T-helper 22 cell (primary cell): ENCODE data around the gene FANCM.

ENCODE experiments used
- DNase-seq: peaks from one replicate; pipeline ENCODE4 v3.0.0-alpha.2; 2020; ENCODE audit warnings: low read depth

FANCM gene, protein sequence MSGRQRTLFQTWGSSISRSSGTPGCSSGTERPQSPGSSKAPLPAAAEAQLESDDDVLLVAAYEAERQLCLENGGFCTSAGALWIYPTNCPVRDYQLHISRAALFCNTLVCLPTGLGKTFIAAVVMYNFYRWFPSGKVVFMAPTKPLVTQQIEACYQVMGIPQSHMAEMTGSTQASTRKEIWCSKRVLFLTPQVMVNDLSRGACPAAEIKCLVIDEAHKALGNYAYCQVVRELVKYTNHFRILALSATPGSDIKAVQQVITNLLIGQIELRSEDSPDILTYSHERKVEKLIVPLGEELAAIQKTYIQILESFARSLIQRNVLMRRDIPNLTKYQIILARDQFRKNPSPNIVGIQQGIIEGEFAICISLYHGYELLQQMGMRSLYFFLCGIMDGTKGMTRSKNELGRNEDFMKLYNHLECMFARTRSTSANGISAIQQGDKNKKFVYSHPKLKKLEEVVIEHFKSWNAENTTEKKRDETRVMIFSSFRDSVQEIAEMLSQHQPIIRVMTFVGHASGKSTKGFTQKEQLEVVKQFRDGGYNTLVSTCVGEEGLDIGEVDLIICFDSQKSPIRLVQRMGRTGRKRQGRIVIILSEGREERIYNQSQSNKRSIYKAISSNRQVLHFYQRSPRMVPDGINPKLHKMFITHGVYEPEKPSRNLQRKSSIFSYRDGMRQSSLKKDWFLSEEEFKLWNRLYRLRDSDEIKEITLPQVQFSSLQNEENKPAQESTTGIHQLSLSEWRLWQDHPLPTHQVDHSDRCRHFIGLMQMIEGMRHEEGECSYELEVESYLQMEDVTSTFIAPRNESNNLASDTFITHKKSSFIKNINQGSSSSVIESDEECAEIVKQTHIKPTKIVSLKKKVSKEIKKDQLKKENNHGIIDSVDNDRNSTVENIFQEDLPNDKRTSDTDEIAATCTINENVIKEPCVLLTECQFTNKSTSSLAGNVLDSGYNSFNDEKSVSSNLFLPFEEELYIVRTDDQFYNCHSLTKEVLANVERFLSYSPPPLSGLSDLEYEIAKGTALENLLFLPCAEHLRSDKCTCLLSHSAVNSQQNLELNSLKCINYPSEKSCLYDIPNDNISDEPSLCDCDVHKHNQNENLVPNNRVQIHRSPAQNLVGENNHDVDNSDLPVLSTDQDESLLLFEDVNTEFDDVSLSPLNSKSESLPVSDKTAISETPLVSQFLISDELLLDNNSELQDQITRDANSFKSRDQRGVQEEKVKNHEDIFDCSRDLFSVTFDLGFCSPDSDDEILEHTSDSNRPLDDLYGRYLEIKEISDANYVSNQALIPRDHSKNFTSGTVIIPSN (N-terminal part only)

DNA sequence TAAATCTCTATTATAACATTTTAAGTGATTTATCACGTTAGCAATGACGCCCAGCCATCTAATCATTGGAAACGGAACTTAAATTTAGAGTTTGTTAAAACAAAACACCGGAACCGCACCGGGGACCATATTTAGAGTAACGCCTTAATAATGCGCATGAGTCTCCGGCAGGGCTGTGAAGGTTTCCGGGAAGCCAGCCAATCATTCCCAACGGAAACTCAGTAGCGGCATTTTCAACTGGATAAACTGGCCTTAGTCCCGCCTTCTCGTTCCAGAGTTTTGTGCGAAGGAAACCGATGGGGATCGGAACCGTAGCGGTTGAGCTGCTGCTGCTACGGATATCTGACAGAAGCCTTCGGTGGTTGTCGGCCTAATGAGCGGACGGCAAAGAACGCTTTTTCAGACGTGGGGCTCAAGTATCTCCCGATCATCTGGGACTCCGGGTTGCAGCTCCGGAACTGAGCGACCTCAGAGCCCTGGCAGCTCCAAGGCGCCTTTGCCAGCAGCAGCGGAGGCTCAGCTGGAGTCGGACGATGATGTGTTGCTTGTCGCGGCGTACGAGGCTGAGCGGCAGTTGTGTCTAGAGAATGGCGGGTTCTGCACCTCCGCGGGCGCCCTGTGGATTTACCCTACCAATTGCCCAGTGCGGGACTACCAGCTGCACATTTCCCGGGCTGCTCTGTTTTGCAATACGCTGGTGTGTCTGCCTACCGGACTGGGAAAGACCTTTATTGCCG lies at the start of gene FANCM:
Gene FANCM, plus strand, starts transcription at position 272 of the 737 bp plus-strand sequence. Its CDS starts 102 bp downstream, at position 374.
- peak; percentile 82 for DNase-seq

DNA sequence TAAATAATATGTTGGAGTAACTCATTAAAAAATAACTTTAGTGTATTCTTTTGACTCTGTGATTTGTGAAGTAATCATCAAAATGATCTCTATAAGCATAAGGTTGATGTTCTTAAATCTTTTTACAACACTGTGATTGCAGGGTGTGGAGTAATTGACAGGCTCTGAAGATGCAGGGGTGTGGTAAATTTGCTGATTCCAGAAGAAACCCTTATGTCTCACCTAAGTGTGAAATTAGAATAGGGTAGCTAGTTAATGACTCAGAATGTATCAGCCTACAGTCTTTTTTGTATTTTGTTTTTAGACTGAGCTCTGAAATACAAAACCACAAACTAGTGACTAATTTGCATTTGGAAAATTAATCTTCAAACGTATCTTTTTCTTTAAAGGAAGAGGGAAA lies 45.9 kb upstream of the FANCM start:
- DNase-seq, result no peak

DNA sequence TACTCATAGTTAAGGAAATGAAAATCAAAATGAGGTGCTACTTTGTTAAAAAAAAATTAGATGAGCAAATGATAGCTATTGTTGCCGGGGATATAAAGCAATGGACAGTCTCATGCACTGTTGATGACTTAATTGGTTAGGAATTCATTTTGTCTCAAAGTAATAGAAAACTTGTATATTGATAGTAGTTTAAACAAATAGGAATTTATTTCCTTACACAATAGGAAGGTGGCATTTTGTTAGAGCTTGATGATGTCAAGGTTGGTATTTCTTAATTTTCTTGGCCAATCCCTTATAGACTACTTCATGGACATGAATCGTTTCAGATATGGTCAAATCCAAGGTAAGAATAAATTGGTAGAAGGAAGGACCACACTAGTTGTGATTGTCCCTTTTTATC lies 44.0 kb upstream of the FANCM start:
- no peak for DNase-seq

DNA sequence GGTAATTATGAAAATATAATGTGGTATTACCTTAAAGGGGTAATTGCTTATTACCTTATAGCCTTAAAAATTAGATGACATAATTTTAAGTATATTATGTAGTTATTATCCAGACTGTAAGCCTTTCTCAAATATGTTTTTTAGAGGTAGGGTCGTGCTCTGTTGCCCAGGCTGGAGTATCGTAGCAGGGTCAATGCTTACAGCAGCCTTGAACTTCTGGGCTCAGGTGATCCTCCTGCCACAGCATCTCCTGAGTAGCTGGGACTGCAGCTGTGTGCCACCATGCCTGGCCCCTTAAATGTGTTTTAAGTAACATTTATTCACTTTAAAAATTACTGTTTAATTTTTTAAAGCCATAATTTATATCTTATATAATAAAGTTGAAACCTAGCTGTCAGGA lies 41.5 kb upstream of the FANCM start:
- DNase-seq, result no peak

DNA sequence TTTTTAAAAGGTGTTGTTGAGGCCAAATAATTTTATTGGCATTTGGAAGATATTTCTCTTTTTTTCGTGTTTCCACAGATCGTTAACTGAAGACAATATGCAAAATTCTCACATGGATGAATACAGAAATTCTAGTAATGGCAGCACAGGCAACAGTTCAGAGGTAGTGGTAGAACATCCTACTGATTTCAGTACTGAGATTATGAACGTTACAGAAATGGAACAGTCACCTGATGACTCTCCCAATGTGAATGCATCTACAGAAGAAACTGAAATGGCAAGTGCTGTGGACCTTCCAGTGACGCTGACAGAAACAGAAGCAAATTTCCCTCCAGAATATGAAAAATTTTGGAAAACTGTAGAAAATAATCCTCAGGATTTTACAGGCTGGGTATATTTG lies 40.6 kb upstream of the FANCM start:
- DNase-seq, result no peak

DNA sequence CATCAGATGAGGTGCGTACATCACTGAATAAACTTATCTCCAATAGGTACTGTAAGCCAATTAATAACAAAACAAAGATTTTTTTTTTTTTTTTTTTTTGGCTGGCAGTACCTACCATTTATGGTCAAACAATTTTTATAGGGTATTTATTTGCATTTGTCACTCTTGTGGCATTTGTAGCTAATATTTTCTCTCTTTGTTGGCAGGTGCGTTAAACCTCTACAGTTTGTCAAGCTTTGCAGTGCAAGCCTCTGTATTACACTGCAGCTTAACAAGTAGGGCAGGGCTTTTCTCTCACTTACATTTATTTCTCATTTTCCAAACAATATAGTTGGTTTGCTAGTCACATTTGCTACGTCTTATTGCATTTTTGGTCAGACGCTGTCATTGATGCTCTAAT lies 39.5 kb upstream of the FANCM start:
- DNase-seq, result no peak

DNA sequence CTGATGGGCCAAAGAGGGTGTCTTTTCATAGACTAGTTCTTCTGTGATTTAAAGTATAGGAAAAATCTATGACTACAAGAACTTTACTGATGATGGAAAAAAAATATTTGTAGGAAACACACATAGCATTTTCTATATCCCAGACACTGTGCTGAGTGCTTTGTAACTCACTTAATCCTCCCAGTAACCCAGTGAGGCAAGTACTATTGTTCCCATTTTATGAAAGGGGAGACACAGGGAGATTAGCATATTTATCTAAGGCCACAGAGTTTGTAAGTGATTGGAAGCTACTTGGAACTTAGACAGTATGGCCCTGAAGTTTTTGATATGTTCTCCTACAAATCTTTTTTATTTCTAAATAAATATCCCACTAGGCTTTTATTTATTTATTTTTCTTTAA lies 31.9 kb upstream of the FANCM start:
- DNase-seq, result no peak

DNA sequence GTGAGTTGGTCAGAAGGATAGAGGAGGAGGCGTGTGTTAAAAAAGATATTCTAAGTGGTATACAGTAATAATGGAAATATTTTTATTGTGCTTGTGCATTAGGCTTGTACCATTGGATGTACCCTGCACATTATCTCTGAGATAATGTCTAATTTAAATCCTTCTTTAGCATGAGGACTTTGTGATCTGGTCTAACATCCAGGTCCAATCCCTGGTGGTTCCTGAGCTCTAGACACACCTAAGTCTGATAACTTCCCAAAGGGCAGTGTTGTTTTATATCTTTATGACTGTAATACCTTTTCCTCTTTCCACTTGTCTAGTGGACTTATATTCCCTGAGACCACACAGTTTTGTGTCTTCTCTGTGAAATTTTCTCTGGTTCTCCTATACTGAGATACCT lies 31.2 kb upstream of the FANCM start:
- no peak for DNase-seq

DNA sequence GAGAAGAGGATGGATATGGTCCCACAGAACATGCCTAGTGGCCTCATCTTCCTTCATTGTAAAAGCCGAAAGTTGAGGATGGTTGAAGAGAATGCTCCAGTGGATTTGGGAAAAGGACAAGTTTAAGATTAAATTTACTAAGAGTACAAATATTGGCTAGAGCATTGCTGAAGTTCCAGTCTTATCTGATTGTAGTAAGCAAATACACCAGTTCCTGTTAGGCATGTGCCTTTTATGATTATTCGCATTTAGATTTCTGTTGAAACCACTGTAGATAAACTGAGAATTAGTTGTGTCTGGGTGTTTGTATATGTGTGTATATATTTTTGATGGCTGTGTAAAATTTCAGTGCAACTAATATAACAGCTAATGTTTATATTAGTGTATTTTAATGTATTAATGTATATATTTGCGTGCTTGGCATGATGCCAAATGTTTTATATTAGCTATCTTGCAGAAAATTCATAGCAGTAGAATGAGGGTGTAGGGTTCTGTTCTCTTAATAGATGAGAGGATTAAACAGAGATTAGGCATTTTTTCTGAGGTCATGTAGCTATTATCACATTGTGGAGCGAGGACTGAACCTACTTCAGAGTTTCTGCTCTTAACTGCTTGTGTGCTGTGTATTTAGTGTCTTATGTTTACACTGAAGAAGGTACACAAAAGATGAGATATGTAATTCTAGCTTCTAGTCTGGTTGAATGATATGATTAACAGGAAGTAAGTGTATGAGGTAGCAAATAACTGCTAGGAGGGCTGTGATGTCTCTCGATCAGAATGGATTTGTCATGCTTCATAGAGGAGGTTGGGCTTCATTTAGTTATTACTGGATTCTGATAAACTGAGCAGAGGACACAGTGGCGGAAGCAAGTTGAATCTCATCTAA lies 22.6 kb upstream of the FANCM start:
- no peak for DNase-seq

DNA sequence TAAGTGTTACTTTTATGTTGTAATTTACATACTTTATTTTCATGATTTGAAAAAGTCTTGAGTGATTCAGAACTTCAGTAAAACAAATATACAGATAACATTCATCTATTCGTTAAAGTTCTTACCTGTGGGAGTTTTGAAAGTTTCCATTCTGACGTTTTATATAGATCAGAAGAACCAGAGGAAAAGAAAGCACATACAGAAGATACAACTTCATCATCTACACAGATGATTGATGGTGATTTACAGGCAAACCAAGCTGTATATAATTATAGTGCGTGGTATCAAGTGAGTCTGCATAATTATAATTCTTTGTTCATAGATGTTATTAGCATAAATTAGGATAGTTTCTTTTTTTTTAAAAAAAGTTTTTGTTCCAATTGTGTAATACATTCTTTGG lies 21.4 kb upstream of the FANCM start:
- no peak for DNase-seq

DNA sequence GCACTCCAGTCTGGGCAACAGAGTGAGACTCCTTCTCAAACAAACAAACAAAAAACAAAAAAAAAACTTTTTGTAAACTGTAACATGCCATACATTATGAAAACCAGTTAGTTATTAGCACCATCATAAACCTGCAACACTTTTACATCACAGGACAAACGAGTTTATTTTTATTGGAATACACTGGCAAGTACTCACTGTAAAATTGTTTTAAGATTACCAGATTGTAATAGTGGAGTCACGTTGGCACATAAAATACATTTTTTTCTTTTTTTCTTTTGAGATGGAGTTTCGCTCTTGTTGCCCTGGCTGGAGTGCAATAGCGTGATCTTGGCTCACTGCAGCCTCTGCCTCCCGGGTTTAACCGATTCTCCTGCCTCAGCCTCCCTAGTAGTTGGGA lies 17.1 kb upstream of the FANCM start:
- DNase-seq, result no peak

DNA sequence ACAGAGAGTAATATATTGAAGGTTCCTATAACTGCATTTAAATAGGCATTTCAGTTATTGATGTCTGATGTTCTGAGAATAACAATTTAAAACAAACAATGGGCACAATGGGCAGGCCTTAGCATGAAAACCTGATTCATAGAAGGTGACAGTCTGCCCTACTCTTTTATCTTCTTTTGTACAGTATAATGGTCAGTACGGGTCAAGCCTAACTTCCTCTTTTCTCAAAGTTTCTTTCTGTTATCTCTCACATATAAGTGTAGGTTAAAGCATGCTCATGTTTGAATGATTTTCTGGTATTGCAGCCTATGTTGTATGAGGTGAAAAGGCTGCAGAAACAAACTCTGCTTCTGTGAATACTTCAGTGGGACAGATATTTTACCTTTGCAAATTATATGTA lies 15.6 kb upstream of the FANCM start:
- no peak for DNase-seq

DNA sequence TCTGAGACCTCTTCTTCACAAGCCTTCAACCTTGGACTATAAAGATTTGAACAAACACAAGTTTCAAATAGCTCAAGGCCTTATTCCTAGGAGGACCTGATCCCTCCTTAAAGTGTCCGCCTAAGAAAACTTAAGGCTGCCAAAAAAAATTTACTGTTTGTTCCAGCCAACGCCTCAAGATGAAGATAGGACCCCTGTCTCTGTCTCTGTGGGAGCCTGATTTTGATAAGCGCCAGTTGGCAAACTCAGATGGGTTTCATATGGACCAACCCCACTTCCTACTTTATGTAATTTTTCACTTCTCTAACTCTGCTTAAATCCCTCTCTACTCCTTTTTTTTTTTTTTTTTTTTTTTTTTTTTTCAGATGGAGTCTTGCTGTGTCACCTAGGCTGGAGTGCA lies 12.5 kb upstream of the FANCM start:
- DNase-seq, result no peak

DNA sequence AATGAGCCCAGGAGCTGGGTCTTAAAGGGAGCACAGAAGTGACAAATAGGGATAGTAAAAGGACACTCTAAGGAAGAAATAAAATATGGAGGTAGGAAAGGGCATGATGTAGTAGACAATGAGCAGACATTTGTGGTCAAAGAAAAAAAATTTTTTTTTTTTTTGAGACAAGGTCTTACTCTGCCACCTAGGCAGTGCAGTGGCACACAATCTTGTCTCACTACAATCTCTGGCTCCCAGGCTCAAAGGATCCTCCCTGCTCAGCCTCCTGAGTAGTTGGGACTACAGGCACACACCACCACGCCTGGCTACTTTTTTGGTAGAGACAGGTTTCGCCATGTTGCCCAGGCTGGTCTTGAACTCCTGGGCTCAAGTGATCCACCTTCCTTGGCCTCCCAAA lies 10.0 kb upstream of the FANCM start:
- no peak for DNase-seq

DNA sequence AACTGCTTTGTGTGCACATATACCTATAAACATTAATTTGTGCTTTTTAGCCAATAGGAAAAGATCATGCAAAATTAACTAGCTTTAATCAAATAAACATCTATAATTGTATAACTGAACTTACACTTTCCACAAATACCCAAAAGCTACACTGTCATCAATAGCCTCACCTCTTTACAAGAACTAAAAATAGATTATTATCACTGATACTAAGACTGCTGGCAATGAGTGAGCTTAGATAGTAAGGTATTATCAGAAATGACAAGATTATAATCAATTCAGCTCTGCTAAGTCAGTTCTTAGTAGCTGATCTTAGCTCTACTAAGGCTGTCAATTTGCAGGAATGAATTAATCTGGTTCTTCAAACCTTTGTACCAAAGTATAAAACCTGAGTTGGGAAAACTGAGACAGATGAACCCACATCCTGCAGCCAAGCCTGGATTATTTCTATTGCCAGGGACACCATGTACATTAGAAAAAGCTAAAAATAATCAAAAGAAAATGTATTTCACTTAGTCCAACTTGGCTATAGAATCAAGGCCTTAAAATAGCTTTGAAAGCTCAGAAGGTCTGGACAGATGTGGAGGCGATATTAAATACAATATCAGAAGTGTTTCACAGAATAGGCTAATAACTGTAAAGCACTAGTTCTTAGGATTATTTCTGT lies 6.6 kb upstream of the FANCM start:
- no peak for DNase-seq

DNA sequence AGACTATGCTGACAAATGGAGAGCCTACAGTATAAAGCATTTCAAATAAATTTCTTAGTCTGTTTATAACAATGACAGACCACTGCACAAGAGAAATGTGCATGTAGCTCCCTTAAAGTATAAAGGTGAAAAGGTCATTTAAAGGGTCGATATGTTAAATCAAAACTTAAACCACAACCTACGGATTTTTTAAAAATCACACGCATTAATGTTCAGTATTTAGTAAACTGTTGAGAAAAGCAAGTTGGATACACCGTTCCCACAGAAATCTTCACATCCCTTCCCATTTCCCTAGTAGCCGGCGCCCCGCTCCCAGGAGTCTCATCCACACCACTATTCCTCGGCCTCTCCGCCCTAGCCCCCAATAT lies 2.1 kb upstream of the FANCM start:
- no peak for DNase-seq

DNA sequence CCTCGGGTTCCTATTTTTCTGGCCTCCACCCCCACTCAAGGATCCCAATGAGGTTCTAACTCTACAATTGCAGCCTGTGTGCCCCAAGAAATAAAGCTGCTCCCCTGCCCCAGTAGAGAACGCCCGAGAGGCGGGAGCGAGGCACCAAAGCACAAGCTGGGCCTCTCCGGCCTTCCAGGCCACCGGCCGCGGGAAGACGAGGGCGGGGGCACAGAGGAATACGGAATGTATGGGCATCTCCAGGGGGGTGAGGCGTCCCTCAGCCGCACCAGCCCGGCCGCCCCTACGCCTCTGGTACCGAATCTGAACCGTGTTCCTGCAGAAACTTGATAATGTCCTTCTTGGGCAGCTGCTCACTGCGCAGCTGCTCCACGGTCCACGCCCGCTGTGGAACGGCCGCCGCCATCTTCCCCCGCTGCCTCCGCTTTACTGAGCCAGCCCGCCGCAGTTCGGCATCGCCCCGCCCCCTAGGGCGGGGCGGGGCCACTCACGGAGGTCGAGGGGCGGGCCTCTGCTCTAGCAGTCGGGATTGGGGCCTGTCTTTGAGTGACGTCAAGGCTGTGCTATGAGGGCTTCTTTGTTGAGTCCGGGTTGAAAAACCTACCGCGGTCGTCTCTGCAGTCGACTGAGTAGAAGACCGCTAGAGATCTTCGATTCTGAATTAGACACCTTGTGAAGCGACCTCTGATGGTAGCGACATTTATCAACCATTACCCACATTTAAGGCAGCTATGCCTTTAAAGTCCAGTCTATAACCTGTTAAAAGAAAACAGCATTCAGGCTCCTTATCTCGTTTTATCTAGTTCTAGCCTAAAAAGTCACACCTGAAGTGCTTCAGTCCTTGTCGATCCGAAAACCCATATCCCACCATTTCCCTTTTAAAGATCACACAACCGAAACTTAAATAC lies 1.4 kb upstream of the FANCM start, which contains the start of gene FKBP3:
Gene FKBP3, minus strand, starts transcription at position 431 of the 908 bp plus-strand sequence. Its CDS starts 25 bp downstream, at position 406.
- peak; percentile 96 for DNase-seq

DNA sequence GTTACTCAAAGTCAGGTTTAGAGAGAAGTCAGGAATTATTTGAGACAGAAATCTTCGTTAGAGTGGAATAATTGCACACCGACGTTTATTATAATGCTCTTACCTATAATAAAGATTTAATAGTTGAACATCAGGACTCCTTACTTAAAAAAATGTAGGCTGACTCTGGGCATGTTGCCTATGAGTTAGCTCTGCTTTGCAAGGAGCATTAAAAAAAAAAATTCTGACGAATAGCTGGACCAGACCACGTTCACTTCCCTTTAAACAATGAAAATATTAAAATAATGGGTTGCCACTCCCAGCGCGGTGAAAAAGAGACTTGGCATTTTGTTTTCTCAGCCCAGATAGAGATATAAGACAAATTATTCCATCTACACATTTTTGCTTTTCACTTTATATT lies 574 bp upstream of the FANCM start:
- no peak for DNase-seq

DNA sequence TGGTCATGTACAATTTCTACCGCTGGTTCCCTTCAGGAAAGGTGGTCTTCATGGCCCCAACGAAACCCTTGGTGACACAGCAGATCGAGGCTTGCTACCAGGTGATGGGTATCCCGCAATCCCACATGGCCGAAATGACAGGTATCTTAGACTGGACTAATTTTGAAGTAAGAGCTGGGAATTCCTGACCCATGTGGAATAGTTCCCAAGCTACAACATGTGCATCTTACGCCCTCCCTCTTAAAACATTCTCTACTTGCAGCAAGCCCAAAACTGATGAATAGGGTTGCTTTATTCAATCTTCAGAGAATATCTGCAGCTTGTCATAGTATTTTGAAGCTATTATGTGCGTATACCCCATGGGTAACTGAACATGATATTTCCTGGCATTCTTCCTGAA lies 669 bp downstream of the FANCM start:
- no peak for DNase-seq
